ENCODE measurements around the gene FER1L5.

Gene FER1L5

DNA sequence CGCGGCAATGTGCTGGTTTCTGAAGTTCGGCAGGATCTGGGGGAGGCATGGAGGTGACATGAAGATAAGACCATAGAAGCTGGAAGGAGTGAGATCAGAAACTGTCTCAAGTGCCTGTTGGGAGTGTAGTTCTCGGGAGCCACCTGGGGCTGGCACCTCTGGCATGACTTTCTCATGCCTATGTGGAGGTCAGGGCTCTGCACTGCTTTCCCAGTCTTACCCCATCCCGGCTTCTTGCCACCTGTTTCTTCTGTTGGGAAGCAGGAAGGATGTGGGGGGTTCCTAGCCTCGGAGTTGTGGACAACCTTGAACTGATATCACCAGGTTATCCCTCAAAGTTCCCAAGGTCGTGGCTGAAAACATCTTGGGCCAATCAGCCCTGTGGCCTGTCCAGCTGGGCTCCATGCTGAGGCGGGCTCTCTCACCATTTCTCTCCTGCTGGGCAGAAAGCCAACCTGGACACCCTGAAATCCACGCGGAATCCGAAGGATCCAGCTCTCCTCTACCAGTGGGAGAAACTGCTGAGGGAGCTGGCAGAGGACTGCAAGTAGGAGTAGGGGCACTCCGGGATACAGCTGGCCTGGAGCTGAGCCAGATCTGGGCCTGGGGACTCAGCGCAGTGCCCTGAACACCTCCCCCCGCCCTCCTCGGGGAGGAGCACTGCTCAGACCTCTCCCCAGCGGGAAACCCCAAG lies 42.5 kb downstream of the FER1L5 start:
- POLR2A ChIA-PET = no interaction called here
- no peaks in the 10 kb centered on the region for H3K9me3 ChIP-seq (ENCODE audit: control extremely low read depth in 1 of 5, control insufficient read depth in 4 of 5, insufficient read depth in 2 of 5, low read depth in 1 of 5, low read length in 4 of 5)

DNA sequence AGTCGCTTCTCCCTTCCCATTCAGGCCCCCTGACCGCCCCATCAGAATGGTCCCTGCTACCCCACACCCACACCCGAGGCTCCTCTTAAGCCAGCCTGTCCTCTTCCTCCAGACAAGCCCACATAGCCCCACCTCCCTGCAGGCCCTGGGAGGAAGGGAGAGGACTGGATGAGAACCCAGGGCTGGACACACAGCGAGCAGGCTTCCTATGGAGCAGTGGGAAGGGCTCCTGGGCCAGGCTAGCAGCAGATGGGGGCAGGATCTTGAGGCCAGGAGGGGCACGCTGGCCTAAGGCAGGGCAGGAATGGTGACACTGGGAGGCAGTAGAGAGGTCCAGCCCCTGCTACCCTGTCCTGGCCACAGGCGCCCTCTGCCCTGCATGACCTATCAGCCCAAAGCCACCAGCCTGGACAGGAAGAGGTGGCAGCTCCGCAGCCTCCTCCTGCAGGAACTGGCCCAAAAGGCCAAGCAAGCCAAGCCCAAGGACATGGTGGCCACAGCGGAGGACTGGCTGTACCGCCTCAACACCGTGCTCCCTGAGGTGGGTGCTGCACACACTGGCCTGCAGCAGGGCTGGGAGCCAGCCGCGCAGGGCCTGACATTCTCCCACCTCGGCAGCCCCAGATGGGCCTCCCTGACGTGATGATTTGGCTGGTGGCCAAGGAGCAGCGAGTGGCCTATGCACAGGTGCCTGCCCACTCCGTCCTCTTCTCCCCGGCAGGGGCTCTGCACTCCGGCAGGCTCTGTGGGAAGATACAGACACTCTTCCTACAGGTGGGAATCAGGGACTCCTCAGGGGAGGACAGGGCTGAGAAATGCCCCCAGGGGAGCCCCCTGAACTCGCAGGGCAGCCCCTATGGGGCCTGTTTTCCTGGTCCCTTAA lies 43.3 kb downstream of the FER1L5 start:
- Histone ChIP-seq H3K9me3 (ENCODE audit: control extremely low read depth in 1 of 5, control insufficient read depth in 4 of 5, insufficient read depth in 2 of 5, low read depth in 1 of 5, low read length in 4 of 5) (no peaks in the 10 kb centered on the region), H3K27ac (ENCODE audit: insufficient read depth in 1 of 2, low read depth in 1 of 2, low read length in 2 of 2, poor library complexity in 1 of 2, severe bottlenecking in 2 of 2) (no peak overlapping the region), H3K27me3 (replicated peaks in 2 of 5; ENCODE audit: control insufficient read depth in 4 of 5, insufficient read depth in 5 of 5, low read length in 4 of 5) (no peaks in the 10 kb centered on the region), H3K36me3 (ENCODE audit: control insufficient read depth in 4 of 4, insufficient read depth in 4 of 4, low read length in 3 of 4) (no peaks in the 10 kb centered on the region), H3K4me3 (ENCODE audit: control insufficient read depth in 1 of 7, extremely low read depth in 1 of 7, insufficient read depth in 4 of 7, low read depth in 2 of 7, low read length in 6 of 7) (no peak overlapping the region), H3K4me1 (ENCODE audit: control extremely low read depth in 1 of 4, control insufficient read depth in 4 of 4, insufficient read depth in 4 of 4, low read length in 3 of 4) (peaks cover 0 to 2% (median 0%) of the 10 kb centered on the region in 4 experiments)
- DNase-seq = no peak
- POLR2A ChIA-PET = no interaction called here
- CTCF ChIA-PET = no interaction called here
- 73% methylated on average over 18 of the region's 19 CpGs for WGBS (ENCODE audit: insufficient coverage)

More for the DNA sequence above, 42.5 kb downstream of the FER1L5 start:
- Histone ChIP-seq H3K4me1 (ENCODE audit: control extremely low read depth in 1 of 4, control insufficient read depth in 4 of 4, insufficient read depth in 4 of 4, low read length in 3 of 4) (peaks cover 0 to 2% (median 0%) of the 10 kb centered on the region in 4 experiments), H3K27me3 (replicated peaks in 2 of 5; ENCODE audit: control insufficient read depth in 4 of 5, insufficient read depth in 5 of 5, low read length in 4 of 5) (no peaks in the 10 kb centered on the region), H3K36me3 (ENCODE audit: control insufficient read depth in 4 of 4, insufficient read depth in 4 of 4, low read length in 3 of 4) (no peaks in the 10 kb centered on the region), H3K27ac (ENCODE audit: insufficient read depth in 1 of 2, low read depth in 1 of 2, low read length in 2 of 2, poor library complexity in 1 of 2, severe bottlenecking in 2 of 2) (no peak overlapping the region), H3K4me3 (ENCODE audit: control insufficient read depth in 1 of 7, extremely low read depth in 1 of 7, insufficient read depth in 4 of 7, low read depth in 2 of 7, low read length in 6 of 7) (no peak overlapping the region)
- DNase-seq = no peak
- 98% methylated on average over 9 of the region's 16 CpGs for WGBS (ENCODE audit: insufficient coverage)
- CTCF ChIA-PET = no interaction called here

DNA sequence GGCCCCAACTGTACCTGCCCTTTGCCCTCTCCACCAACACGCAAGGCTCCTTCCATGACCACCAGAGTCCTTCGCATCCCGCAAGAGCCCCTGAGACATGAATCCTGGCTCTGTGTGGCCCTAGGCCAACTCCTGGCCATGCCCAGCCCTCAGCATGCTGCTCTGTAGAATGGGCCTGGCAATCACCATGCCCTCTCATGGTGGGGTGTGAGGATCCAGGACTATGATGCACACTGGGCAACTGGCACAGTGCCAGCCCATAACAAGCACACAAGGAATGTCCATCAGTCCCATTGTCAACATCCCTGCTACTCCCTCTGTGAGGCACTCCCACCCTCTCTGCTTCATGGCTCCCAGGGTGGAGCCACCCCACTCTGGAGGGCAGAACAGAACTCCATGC lies 44.7 kb downstream of the FER1L5 start:
- Histone ChIP-seq H3K27ac (ENCODE audit: insufficient read depth in 1 of 2, low read depth in 1 of 2, low read length in 2 of 2, poor library complexity in 1 of 2, severe bottlenecking in 2 of 2) (no peak overlapping the region), H3K4me1 (ENCODE audit: control extremely low read depth in 1 of 4, control insufficient read depth in 4 of 4, insufficient read depth in 4 of 4, low read length in 3 of 4) (peaks cover 0 to 2% (median 0%) of the 10 kb centered on the region in 4 experiments), H3K4me3 (ENCODE audit: control insufficient read depth in 1 of 7, extremely low read depth in 1 of 7, insufficient read depth in 4 of 7, low read depth in 2 of 7, low read length in 6 of 7) (no peak overlapping the region), H3K27me3 (replicated peaks in 2 of 5; ENCODE audit: control insufficient read depth in 4 of 5, insufficient read depth in 5 of 5, low read length in 4 of 5) (no peaks in the 10 kb centered on the region), H3K9me3 (ENCODE audit: control extremely low read depth in 1 of 5, control insufficient read depth in 4 of 5, insufficient read depth in 2 of 5, low read depth in 1 of 5, low read length in 4 of 5) (no peaks in the 10 kb centered on the region), H3K36me3 (ENCODE audit: control insufficient read depth in 4 of 4, insufficient read depth in 4 of 4, low read length in 3 of 4) (no peaks in the 10 kb centered on the region)
- no peak for DNase-seq
- POLR2A ChIA-PET = no interaction called here
- WGBS (ENCODE audit: insufficient coverage) = 100% methylated on average over 2 of the region's 3 CpGs
- CTCF ChIA-PET = no interaction called here

DNA sequence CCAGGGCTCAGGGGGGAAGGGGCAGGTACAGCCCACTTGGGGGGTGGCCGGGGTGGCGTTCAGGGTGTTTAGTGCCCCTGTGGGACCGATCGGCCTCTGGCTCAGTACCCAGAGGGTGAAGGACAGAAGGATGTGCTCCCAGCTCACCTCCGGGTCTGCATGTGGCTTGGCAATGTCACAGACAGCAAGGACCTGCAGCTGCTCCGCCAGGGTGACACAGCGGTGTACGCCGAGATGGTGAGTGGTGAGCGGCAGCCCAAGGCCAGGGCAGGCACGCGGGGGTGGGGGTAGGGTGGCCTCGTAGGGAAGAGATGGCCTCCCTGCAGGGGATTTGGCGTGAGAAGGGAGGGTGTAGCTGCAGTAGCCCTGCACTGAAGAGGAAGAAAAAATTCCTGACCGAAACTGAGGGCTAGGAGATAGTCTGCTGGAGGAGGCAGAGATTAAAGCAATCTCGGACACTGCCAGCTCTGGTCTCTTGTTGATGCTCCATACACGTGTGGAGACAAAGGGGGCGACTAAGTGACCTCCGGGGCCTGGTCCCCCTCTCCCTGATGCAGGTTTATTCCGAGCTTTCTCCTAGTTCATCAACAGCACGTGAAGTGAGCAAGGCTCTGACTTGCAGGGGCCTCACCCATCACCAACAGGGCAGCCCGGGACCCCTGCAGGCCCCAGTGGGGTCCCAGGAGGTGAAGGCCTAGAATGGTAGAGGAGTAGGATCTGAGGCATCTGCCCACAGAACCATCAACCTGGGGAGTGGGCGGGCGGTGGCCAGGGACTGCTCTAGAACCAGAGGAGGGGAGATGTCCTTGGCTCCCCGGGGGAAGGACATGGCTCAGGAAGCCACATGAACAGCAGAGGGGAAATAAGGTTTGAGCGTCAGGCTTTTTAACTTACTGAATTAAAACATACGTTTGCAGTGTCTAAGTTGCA lies 45.4 kb downstream of the FER1L5 start:
- Histone ChIP-seq H3K27me3 (replicated peaks in 2 of 5; ENCODE audit: control insufficient read depth in 4 of 5, insufficient read depth in 5 of 5, low read length in 4 of 5) (no peaks in the 10 kb centered on the region), H3K27ac (ENCODE audit: insufficient read depth in 1 of 2, low read depth in 1 of 2, low read length in 2 of 2, poor library complexity in 1 of 2, severe bottlenecking in 2 of 2) (no peak overlapping the region), H3K4me3 (ENCODE audit: control insufficient read depth in 1 of 7, extremely low read depth in 1 of 7, insufficient read depth in 4 of 7, low read depth in 2 of 7, low read length in 6 of 7) (no peak overlapping the region), H3K4me1 (ENCODE audit: control extremely low read depth in 1 of 4, control insufficient read depth in 4 of 4, insufficient read depth in 4 of 4, low read length in 3 of 4) (peaks cover 0 to 2% (median 0%) of the 10 kb centered on the region in 4 experiments), H3K9me3 (ENCODE audit: control extremely low read depth in 1 of 5, control insufficient read depth in 4 of 5, insufficient read depth in 2 of 5, low read depth in 1 of 5, low read length in 4 of 5) (no peaks in the 10 kb centered on the region), H3K36me3 (ENCODE audit: control insufficient read depth in 4 of 4, insufficient read depth in 4 of 4, low read length in 3 of 4) (no peaks in the 10 kb centered on the region)
- ChIA-PET POLR2A (no interaction called here), CTCF (no interaction called here)
- 92% methylated on average over 20 of the region's 27 CpGs for WGBS (ENCODE audit: insufficient coverage)
- DNase-seq = no peak

DNA sequence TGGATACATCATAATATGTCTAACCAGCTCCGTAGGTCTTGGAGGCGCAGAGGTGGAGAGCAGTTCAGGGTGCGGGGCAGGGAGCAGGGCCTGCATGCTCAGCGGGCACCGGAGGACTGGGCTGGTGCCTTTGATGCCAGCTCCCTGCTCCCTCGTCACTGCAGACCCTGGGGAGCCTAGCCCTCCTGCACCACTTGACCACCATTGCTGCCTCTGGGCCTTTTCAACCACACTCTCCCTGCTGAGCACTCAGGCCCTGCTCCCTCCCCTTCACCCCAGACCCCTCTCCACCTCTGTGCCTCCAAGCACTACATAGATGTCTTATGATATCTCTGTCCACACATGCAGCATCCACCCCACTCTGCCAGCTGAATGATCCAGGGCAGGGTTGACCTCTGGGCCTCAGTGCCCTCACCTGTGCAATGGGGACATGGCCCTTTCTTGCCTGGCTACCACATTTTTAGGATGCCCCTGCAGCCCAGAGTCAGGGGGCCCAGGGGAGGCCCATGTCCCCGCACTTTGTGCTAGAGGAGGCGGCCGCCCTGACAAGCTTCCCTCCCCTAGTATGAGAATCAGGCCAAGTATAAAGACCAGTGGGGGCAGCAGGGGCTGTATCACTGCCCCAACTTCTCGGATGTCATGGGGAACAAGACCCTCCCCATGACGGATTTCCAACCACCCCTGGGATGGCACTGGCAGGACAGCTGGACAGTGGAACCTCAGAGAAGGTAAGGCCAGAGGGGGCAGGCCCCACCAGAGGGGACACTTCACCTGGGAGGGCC lies 46.3 kb downstream of the FER1L5 start:
- no peak for DNase-seq
- ChIA-PET POLR2A (no interaction called here), CTCF (no interaction called here)
- Histone ChIP-seq H3K27ac (ENCODE audit: insufficient read depth in 1 of 2, low read depth in 1 of 2, low read length in 2 of 2, poor library complexity in 1 of 2, severe bottlenecking in 2 of 2) (no peak overlapping the region), H3K27me3 (replicated peaks in 2 of 5; ENCODE audit: control insufficient read depth in 4 of 5, insufficient read depth in 5 of 5, low read length in 4 of 5) (no peaks in the 10 kb centered on the region), H3K9me3 (ENCODE audit: control extremely low read depth in 1 of 5, control insufficient read depth in 4 of 5, insufficient read depth in 2 of 5, low read depth in 1 of 5, low read length in 4 of 5) (no peaks in the 10 kb centered on the region), H3K36me3 (ENCODE audit: control insufficient read depth in 4 of 4, insufficient read depth in 4 of 4, low read length in 3 of 4) (no peaks in the 10 kb centered on the region), H3K4me1 (ENCODE audit: control extremely low read depth in 1 of 4, control insufficient read depth in 4 of 4, insufficient read depth in 4 of 4, low read length in 3 of 4) (peaks cover 0 to 7% (median 2%) of the 10 kb centered on the region in 4 experiments), H3K4me3 (ENCODE audit: control insufficient read depth in 1 of 7, extremely low read depth in 1 of 7, insufficient read depth in 4 of 7, low read depth in 2 of 7, low read length in 6 of 7) (no peak overlapping the region)
- 97% methylated on average over 8 of the region's 11 CpGs for WGBS (ENCODE audit: insufficient coverage)

DNA sequence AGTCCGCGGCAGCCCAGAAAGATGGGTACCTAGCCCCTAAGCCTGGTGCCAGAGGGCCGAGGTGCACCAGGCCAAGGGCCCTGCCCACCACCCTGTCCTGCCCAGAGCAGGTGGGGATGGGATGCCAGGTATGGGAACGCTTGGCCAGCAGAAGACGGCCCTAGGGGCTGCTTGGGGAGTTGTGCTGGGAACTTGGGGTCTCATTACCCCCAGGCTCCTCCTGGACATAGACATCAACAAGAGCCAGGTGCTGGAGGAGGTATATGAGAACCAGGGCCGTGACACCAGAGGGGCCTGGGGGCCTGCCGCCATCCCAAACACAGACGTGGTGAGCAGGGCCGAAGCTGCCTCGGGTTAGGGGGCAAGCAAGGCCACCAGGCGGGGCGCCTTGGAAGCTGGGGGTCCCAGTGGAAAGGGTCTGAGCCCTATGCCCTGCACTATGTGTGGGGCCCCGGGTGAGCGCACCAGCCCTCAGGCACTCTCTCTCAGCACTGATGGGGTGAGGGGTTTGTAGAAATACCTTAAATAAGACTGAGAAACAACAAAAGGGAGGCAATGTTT lies 46.9 kb downstream of the FER1L5 start:
- H3K9me3 ChIP-seq (ENCODE audit: control extremely low read depth in 1 of 5, control insufficient read depth in 4 of 5, insufficient read depth in 2 of 5, low read depth in 1 of 5, low read length in 4 of 5) = no peaks in the 10 kb centered on the region
- 98% methylated on average over 12 of the region's 14 CpGs for WGBS (ENCODE audit: insufficient coverage)
- H3K4me3 ChIP-seq (ENCODE audit: control insufficient read depth in 1 of 7, extremely low read depth in 1 of 7, insufficient read depth in 4 of 7, low read depth in 2 of 7, low read length in 6 of 7) = no peak overlapping the region
- H3K36me3 ChIP-seq (ENCODE audit: control insufficient read depth in 4 of 4, insufficient read depth in 4 of 4, low read length in 3 of 4) = no peaks in the 10 kb centered on the region
- H3K27me3 ChIP-seq (replicated peaks in 2 of 5; ENCODE audit: control insufficient read depth in 4 of 5, insufficient read depth in 5 of 5, low read length in 4 of 5) = no peaks in the 10 kb centered on the region
- H3K4me1 ChIP-seq (ENCODE audit: control extremely low read depth in 1 of 4, control insufficient read depth in 4 of 4, insufficient read depth in 4 of 4, low read length in 3 of 4) = peaks cover 0 to 14% (median 7%) of the 10 kb centered on the region in 4 experiments
- ChIA-PET POLR2A (no interaction called here), CTCF (no interaction called here)
- no peak for DNase-seq
- H3K27ac ChIP-seq (ENCODE audit: insufficient read depth in 1 of 2, low read depth in 1 of 2, low read length in 2 of 2, poor library complexity in 1 of 2, severe bottlenecking in 2 of 2) = no peak overlapping the region
